Naive B cell (primary cell): ENCODE results near the gene GAS5. TPM values are rescaled to one million over a fixed set of nuclear protein-coding genes. Genes with fewer than 3 reads are reported as not detected.
"Not testable (repeated sequence)": the region's sequence is repeated elsewhere in the genome, so short reads cannot be mapped to it uniquely, and the experiment has no call there.

Experiments used
- ATAC-seq, 2 donors: fragments of 150-1000 bp; cut with Tn5 transposase; 2 replicates each; pipeline ENCODE4 v1.10.0; 2021; ENCODE audit warnings: low read depth in 2 of 2, mild to moderate bottlenecking in 2 of 2, moderate library complexity in 2 of 2
- DNase-seq: peaks from one replicate; pipeline ENCODE4 v3.0.0; 2022
- H3K27ac Mint-ChIP-seq, 6 donors: one replicate each; pipeline ENCODE4 v1.8.0; 2020 to 2022; ENCODE audit warnings: mild to moderate bottlenecking in 6 of 6, mixed read lengths in 6 of 6, moderate library complexity in 5 of 6, inconsistent platforms in 2 of 6
- H3K27me3 Mint-ChIP-seq, 3 donors: one replicate each; pipeline ENCODE4 v1.8.0; 2021 to 2022; ENCODE audit warnings: mixed read lengths in 3 of 3, mild to moderate bottlenecking in 1 of 3
- H3K36me3 Mint-ChIP-seq, 2 donors: one replicate each; pipeline ENCODE4 v1.8.0; 2020 to 2022; ENCODE audit warnings: mixed read lengths in 2 of 2, inconsistent platforms in 1 of 2, mild to moderate bottlenecking in 1 of 2
- H3K4me1 Mint-ChIP-seq, 3 donors: one replicate each; pipeline ENCODE4 v1.8.0; 2020 to 2022; ENCODE audit warnings: mixed read lengths in 3 of 3, inconsistent platforms in 1 of 3, mild to moderate bottlenecking in 1 of 3, moderate library complexity in 1 of 3
- H3K4me3 Mint-ChIP-seq, 8 donors: one replicate each; pipeline ENCODE4 v1.8.0; 2020 to 2022; ENCODE audit warnings: mild to moderate bottlenecking in 8 of 8, mixed read lengths in 8 of 8, moderate library complexity in 8 of 8, inconsistent platforms in 2 of 8
- H3K9me3 Mint-ChIP-seq, 7 donors: one replicate each; pipeline ENCODE4 v1.8.0; 2020 to 2022; ENCODE audit warnings: mixed read lengths in 7 of 7, mild to moderate bottlenecking in 5 of 7, inconsistent platforms in 2 of 7, moderate library complexity in 1 of 7
- polyA plus RNA-seq, 6 donors: library from polyadenylated mRNA; unstranded; fragments of 300-500 nt; fragmentation: Illumina TruSeq; gene quantifications; one replicate each; pipeline ENCODE4 v1.2.3, GENCODE V29; 2021; ENCODE audit warnings: low read depth in 6 of 6

Gene GAS5
- polyA plus RNA-seq, 6 donors from 2014 or later = 277 to 369 (median 323) TPM

GRCh38 chr1:173887627-173888026, 19.8 kb upstream of the GAS5 start:
- H3K4me3 Mint-ChIP-seq = no peak overlapping the region
- peaks cover 23 to 33% of the 10 kb centered on the region in 2 donors for H3K36me3 Mint-ChIP-seq
- no peak for DNase-seq
- no peak overlapping the region for H3K27ac Mint-ChIP-seq
- no peaks in the 10 kb centered on the region for H3K27me3 Mint-ChIP-seq
- no peak for ATAC-seq
- H3K9me3 Mint-ChIP-seq = no peaks in the 10 kb centered on the region
- peaks cover 5 to 15% (median 13%) of the 10 kb centered on the region in 3 donors for H3K4me1 Mint-ChIP-seq

- no peaks in the 10 kb centered on the region for H3K9me3 Mint-ChIP-seq
- no peak overlapping the region for H3K27ac Mint-ChIP-seq
- peaks cover 23 to 33% of the 10 kb centered on the region in 2 donors for H3K36me3 Mint-ChIP-seq
- ATAC-seq (no peak), DNase-seq (no peak)
- H3K4me3 Mint-ChIP-seq = no peak overlapping the region
- H3K4me1 Mint-ChIP-seq = peaks cover 5 to 15% (median 10%) of the 10 kb centered on the region in 3 donors
- H3K27me3 Mint-ChIP-seq = no peaks in the 10 kb centered on the region
Observed at GRCh38 chr1:173886746-173887611, 19.2 kb upstream of the GAS5 start.

- no peak for DNase-seq
- no peak for ATAC-seq
- Mint-ChIP-seq H3K4me3 (no peak overlapping the region), H3K4me1 (peaks cover 0 to 10% (median 3%) of the 10 kb centered on the region in 3 donors), H3K27me3 (no peaks in the 10 kb centered on the region), H3K9me3 (no peaks in the 10 kb centered on the region), H3K27ac (no peak overlapping the region), H3K36me3 (peaks cover 23 to 38% of the 10 kb centered on the region in 2 donors)
Observed at GRCh38 chr1:173884701-173885100, 16.9 kb upstream of the GAS5 start.

- not testable (repeated sequence) for H3K4me1 Mint-ChIP-seq, H3K27ac Mint-ChIP-seq, H3K9me3 Mint-ChIP-seq, ATAC-seq, H3K4me3 Mint-ChIP-seq, DNase-seq, H3K27me3 Mint-ChIP-seq
- H3K36me3 Mint-ChIP-seq = peaks cover 21 to 31% of the 10 kb centered on the region in 2 donors
Observed at GRCh38 chr1:173881117-173881516, 13.3 kb upstream of the GAS5 start.

GRCh38 chr1:173878251-173878650, 10.5 kb upstream of the GAS5 start:
- Mint-ChIP-seq H3K9me3 (no peaks in the 10 kb centered on the region), H3K27me3 (no peaks in the 10 kb centered on the region), H3K4me3 (no peak overlapping the region), H3K36me3 (peaks cover 20 to 24% of the 10 kb centered on the region in 2 donors), H3K27ac (peak overlapping the region in 2 of 6 donors; percentile 10 to 56), H3K4me1 (peaks cover 3 to 4% (median 3%) of the 10 kb centered on the region in 3 donors)
- DNase-seq = no peak
- ATAC-seq = no peak

- Mint-ChIP-seq H3K9me3 (no peaks in the 10 kb centered on the region), H3K4me3 (no peak overlapping the region), H3K27me3 (no peaks in the 10 kb centered on the region), H3K27ac (peak overlapping the region in 1 of 6 donors; percentile 28), H3K36me3 (peaks cover 23 to 24% of the 10 kb centered on the region in 2 donors), H3K4me1 (peaks cover 7 to 12% (median 7%) of the 10 kb centered on the region in 3 donors)
- ATAC-seq (no peak), DNase-seq (no peak)
Observed at GRCh38 chr1:173876732-173877131, 8.9 kb upstream of the GAS5 start.

- ATAC-seq (no peak), DNase-seq (no peak)
- Mint-ChIP-seq H3K9me3 (peaks cover 0 to 4% (median 0%) of the 10 kb centered on the region in 7 donors), H3K4me1 (peaks cover 32 to 47% (median 47%) of the 10 kb centered on the region in 3 donors), H3K4me3 (peak overlapping the region in 3 of 8 donors; percentile 12 to 93 (median 50)), H3K27ac (peak overlapping the region in 2 of 6 donors; percentile 33 to 86), H3K36me3 (peaks cover 0 to 18% of the 10 kb centered on the region in 2 donors), H3K27me3 (no peaks in the 10 kb centered on the region)
Observed at GRCh38 chr1:173871500-173871899, 3.7 kb upstream of the GAS5 start.

GRCh38 chr1:173871091-173871490, 3.3 kb upstream of the GAS5 start:
- Mint-ChIP-seq H3K27me3 (no peaks in the 10 kb centered on the region), H3K4me3 (peak overlapping the region in 3 of 8 donors; percentile 12 to 93 (median 68)), H3K36me3 (peaks cover 0 to 21% of the 10 kb centered on the region in 2 donors), H3K27ac (peak overlapping the region in 3 of 6 donors; percentile 33 to 49 (median 39)), H3K4me1 (peaks cover 36 to 52% (median 51%) of the 10 kb centered on the region in 3 donors), H3K9me3 (peaks cover 0 to 4% (median 0%) of the 10 kb centered on the region in 7 donors)
- DNase-seq (no peak), ATAC-seq (no peak)

GRCh38 chr1:173870252-173871075, 2.7 kb upstream of the GAS5 start:
- DNase-seq (no peak), ATAC-seq (no peak)
- H3K27me3 Mint-ChIP-seq = no peaks in the 10 kb centered on the region
- peaks cover 0 to 4% (median 0%) of the 10 kb centered on the region in 7 donors for H3K9me3 Mint-ChIP-seq
- H3K4me3 Mint-ChIP-seq = peak overlapping the region in 4 of 8 donors; percentile 9 to 93 (median 54)
- H3K4me1 Mint-ChIP-seq = peaks cover 40 to 57% (median 56%) of the 10 kb centered on the region in 3 donors
- H3K36me3 Mint-ChIP-seq = peaks cover 2 to 20% of the 10 kb centered on the region in 2 donors
- H3K27ac Mint-ChIP-seq = peak overlapping the region in 3 of 6 donors; percentile 1 to 83 (median 82)

- peak overlapping the region; percentile 81 to 99 (median 96) for H3K27ac Mint-ChIP-seq
- DNase-seq (no peak), ATAC-seq (peak; percentile 4 to 6)
- H3K4me3 Mint-ChIP-seq = peak overlapping the region; percentile 84 to 99 (median 96)
- peaks cover 0 to 4% (median 0%) of the 10 kb centered on the region in 7 donors for H3K9me3 Mint-ChIP-seq
- H3K36me3 Mint-ChIP-seq = peaks cover 16 to 26% of the 10 kb centered on the region in 2 donors
- no peaks in the 10 kb centered on the region for H3K27me3 Mint-ChIP-seq
- H3K4me1 Mint-ChIP-seq = peaks cover 48 to 69% (median 66%) of the 10 kb centered on the region in 3 donors
Observed at GRCh38 chr1:173869021-173869359, 1.2 kb upstream of the GAS5 start.

GRCh38 chr1:173868266-173869020, 654 bp upstream of the GAS5 start, which contains the start of gene ZBTB37:
ZBTB37 (plus strand) TSS chr1:173868380; CDS start chr1:173870226, 1,846 bp downstream.
- Mint-ChIP-seq H3K27ac (peak within 1 kb of the TSS; percentile 94 to 100 (median 99)), H3K27me3 (no peaks in the 10 kb centered on the region), H3K4me3 (peak within 1 kb of the TSS; percentile 84 to 99 (median 96)), H3K36me3 (peaks cover 16 to 26% of the 10 kb centered on the region in 2 donors), H3K9me3 (peaks cover 0 to 4% (median 0%) of the 10 kb centered on the region in 7 donors), H3K4me1 (peaks cover 47 to 67% (median 66%) of the 10 kb centered on the region in 3 donors)
- peak; percentile 50 to 53 for ATAC-seq
- peak; percentile 81 for DNase-seq

GRCh38 chr1:173867141-173867752, 542 bp downstream of the GAS5 start:
- Mint-ChIP-seq H3K4me3 (peak overlapping the region; percentile 84 to 99 (median 96)), H3K27me3 (no peaks in the 10 kb centered on the region), H3K9me3 (peaks cover 0 to 4% (median 0%) of the 10 kb centered on the region in 7 donors), H3K27ac (peak overlapping the region; percentile 94 to 100 (median 99)), H3K36me3 (peaks cover 16 to 22% of the 10 kb centered on the region in 2 donors), H3K4me1 (peaks cover 41 to 63% (median 58%) of the 10 kb centered on the region in 3 donors)
- DNase-seq (no peak), ATAC-seq (no peak)
